Activated CD4-positive, alpha-beta T cell treated with anti-CD3 and anti-CD28 coated beads, Interleukin-2, amount 50 U/mL, for 4 hours (primary cell): ENCODE measurements around the gene SENP7.
"Not testable (repeated sequence)": the region's sequence is repeated elsewhere in the genome, so short reads cannot be mapped to it uniquely, and the experiment has no call there.

ENCODE experiments used
- DNase-seq, 2 experiments: peaks; one replicate each; pipeline ENCODE4 v3.0.0-alpha.2; 2020

The SENP7 gene

DNA sequence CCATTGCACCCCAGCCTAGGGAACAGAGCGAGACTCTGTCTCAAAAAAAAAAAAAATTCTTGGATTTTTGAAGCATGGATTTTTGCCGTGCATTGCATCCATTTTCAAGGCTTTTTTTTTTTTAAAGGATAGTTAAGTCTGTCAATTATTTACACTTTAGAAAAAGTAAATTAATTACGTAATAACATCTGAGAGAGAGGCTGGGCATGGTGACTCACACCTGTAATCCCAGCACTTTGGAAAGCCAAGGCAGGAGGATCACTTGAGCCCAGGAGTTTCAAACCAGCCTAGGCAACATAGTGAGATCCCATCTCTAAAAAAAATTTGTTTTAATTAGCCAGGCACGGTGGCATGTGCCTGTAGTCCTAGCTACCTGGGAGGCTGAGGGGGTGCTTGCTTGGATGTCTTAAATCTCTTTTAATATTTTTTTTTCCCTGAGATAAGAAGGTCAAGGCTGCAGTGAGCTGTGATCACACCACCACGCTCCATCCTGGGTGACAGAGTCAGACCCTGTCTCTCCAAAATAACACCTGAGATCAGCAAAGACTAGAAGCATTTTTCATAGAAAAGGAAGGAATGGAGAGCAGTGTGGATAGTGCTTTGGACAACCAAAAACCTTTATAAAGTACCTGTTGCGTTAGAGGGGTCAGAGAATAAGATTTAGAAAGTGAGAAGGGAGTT, 6.8 kb upstream of the SENP7 start:
- DNase-seq = no peak

DNA sequence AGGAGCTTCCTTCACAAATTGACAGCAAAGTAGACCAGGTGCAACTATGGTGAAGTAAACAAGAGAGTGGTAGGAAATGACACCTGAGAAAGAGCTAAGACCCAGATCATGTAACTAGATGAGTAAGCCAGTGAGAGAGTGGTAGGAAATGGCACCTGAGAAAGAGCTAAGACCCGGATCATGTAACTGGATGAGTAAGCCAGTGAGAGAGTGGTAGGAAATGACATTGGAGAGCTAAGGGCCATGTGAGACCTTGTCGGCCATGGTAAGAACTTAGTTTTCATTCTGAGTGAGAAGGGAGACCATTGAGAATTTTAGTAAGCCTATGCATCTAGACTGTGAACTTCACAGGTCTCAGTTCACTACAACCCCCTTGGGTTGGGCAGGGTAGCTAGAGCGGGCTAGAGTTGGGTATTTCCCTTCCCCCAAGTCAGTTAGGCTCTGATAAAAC, 5.4 kb upstream of the SENP7 start:
- peak; percentile 17 to 21 for DNase-seq

DNA sequence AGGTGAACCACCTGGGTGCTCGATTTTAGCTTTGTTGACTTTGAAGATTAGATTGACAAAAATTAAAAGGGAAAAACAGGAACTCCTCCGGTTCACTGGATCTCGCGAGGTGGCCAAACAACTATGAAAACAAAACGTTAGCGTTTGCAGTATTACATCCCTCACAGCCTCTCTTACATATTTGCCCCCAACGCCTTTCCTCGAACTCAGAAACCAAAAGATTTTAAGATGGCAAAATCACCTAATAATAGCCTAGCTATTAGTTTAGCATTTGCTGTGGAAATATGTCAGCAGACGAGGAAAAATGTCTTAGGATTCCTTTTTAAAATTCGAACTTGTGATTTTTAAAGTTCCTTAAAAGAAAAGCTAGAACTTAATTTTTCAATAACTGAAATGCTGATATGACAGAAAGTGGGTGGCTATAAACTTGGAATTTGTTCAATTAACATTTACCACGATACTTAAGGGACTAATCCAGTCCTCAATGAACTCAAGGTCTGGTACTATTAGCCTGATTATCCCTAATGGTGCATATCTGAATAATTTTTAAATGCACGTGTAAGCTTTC, 491 bp upstream of the SENP7 start:
- DNase-seq = no peak

DNA sequence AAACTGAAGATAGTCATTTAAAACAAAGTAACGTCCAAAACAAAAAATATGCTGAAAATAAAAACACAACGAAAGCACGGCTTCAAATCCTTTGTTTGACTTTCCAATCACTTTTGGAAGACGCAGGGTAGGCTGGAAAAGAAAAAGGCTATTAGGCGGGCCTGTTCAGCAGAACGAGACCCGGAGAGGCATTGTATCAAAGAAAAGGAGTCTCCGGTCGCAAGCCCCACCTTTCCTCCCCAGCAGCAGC, 691 bp downstream of the SENP7 start:
- peak in 1 of 2 experiments; percentile 14 for DNase-seq

DNA sequence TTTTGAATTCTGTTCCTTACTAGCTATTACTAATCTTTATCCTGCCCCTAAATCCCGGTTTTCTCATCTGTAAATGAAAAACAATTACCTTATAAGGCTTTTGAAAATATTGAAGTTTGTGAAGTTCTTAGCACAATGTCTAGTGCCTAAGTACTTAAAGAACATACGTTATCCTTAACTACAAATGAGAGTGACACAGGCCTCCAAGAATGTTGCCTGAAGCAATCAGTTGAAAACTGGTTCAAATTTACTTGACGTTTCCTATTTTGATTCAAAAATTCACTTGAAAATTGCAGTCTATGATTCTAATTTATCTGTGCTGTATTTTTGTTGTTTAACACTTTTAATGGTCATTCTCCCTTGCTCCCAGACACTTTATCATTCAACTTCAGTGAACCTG, 3.2 kb downstream of the SENP7 start:
- DNase-seq = no peak

DNA sequence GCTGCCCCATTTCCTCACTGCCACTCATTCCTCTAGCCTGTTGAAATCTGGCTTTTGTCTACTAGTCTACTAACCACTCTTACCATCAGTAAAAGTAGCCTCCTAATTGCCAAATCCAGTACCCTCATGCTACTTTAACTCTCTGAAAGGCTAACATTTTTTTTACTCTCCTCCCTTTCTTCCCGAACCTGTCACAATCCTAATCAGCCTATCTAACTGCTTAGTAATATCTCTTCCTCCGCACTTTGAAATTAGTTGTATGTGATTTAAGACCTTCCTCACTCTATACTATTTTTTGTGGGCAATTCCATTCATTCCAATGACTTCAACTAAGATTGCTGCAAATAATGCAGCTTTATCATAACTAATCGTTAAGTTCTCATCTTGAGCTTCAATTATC, 3.7 kb downstream of the SENP7 start:
- DNase-seq = no peak

DNA sequence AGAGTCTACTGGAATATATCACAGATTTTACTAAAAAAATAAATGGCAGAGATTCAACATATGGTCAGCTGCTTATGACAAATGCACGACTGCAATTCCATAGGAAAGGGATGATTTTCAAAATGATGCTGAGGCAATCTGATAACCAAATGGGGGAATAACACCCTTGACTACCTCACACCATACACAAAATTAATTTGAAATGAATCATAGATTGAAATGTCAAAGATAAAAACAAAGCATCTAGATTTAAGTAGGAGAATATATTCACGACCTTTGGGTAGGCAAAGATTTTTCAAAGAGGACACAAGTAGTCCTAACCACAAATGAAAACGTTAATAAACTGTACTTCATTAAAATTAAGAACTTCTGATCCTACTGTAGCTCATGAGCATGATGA, 11.2 kb downstream of the SENP7 start:
- no peak for DNase-seq

DNA sequence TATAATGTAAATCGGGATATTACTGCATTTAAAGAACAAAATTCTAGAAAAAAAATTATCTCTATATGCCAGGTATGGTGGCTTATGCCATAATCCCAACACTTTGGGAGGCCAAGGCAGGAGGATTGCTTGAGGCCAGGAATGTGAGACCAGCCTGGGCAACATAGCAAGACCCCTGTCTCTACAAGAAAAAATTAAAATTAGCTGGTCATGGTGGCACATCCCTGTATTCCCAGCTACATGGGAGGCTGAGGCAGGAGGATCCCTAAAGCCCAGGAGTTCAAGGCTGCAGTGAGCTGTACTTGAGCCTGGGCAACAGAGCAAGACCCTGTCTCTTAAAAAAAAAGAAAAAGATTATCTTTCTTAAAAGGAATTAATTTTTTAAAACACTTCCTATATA, 12.8 kb downstream of the SENP7 start:
- no peak for DNase-seq

DNA sequence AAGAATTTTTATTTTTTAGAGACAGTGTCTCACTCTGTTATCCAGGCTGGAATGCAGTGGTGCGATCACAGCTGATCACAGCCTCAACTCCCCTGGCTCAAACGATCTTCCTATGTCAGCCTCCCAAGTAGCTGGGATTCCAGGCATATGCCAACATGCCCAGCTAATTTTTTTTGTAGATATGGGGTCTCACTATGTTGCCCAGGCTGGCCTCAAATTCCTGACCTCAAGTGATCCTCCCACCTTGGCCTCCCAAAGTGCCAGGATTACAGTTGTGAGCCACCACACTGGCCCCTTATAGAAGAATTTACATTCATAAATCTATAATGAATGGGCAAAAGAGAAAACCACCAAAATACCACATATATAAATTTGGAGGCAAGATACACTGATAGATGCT, 15.2 kb downstream of the SENP7 start:
- DNase-seq = no peak

DNA sequence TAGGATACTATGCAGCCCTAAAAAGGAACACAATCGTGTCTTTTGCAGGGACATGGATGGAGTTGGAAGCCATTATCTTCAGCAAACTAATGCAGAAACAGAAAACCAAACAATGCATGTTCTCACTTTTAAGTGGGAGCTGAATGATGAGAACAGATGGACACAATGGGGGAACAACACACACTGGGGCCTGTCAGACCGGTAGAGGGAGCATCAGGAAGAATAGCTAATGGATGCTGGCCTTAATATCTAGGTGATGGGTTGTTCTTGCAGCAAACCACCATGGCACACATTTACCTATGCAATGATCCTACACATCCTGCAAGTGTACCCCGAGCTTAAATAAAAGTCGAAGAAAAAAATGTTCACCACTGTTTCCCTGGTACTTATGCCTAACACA, 17.5 kb downstream of the SENP7 start:
- no peak for DNase-seq

DNA sequence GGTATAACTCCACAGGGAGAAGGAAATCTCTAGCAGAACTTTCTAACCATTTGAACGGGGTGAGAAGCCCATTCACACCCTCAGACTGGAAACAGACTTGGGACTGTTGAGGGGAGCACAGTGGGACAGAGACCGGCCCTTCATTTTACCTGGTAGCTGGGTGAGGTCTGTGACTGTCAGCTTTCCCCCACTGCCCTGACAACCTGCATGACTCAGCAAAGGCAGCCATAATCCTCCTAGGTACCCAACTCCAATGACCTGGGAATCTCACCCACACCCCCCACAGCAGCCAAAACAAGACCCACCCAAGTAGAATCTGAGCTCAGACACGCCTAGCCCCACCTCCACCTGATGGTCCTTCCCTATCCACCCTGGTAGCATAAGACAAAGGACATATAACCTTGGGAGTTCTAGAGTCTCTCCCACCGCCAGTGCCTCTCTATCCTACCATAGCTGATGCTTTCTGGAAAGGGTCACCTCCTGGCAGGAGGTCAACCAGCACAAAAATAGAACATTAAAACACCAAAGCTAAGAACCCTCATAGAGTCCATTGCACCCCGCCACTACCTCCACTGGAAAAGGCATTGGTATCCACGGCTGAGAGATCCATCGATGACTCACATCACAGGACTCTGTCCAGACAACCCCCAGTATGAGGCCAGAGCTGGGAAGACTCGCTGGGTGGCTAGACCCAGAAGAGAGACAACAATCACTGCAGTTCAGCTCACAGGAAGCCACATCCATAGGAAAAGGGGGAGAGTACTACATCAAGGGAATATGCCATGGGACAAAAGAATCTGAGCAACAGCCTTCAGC, 28.0 kb downstream of the SENP7 start:
- DNase-seq = no peak

DNA sequence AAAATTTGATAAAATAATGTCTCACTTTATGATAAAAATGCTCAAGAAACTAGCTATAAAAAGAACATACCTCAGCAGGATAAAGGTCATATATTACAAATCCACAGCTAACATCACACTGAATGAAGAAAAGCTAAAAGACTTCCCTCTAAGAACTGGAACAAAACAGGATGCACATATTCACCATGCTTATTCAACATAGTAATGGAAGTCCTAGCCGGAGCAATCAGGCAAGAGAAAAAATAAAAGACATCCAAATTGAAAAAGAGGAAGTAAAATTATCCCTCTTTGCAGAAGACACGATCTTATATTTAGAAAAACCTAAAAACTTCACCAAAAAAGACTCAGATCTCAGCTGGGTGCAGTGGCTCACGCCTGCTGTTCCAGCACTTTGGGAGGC, 34.0 kb downstream of the SENP7 start:
- DNase-seq = no peak

DNA sequence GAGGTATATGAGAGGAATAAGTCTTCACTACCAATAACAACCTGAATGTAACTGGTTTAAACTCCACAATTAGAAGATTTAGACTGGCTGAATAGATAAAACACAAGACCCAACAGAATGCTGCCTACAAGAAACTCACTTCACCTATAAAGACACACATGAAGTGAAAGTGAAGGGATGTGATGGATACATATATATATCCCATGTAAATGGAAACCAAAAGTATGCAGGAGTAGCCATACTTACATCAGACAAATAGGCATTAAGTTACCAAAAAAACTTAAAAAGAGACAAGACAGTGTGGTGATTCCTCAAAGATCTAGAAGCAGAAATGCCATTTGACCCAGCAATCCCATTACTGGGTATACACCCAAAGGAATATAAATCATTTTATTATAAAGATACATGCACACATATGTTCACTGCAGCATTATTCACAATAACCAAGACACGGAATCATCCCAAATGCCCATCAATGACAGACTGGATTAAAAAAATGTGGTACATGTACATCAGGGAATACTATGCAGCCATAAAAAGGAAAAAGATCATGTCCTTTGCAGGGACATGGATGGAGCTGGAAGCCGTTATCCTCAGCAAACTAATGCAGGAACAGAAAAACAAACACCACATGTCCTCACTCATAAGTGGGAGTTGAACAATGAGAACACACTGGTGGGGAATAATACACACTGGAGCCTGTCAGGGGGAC, 38.0 kb downstream of the SENP7 start:
- DNase-seq = not testable (repeated sequence)

DNA sequence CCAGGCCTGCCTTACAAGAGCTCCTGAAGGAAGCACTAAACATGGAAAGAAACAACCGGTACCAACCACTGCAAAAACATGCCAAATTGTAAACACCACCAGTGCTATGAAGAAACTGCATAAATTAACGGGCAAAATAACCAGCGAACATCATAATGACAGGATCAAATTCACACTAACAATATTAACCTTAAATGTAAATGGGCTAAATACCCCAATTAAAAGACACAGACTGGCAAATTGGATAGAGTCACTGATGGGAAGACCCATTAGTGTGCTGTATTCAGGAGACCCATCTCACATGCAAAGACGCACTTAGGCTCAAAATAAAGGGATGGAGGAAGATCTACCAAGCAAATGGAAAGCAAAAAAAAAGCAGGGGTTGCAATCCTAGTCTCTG, 44.3 kb downstream of the SENP7 start:
- DNase-seq = not testable (repeated sequence)

DNA sequence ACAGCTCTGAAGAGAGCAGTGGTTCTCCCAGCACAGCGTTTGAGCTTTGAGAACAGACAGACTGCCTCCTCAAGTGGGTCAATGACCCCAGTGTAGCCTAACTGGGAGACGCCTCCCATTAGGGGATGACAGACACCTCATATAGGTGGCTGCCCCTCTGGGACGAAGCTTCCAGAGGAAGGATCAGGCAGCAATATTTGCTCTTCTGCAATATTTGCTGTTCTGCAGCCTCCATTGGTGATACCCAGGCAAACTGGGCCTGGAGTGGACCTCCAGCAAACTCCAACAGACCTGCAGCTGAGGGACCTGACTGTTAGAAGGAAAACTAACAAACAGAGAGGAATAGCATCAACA, 45.7 kb downstream of the SENP7 start:
- DNase-seq = not testable (repeated sequence)

DNA sequence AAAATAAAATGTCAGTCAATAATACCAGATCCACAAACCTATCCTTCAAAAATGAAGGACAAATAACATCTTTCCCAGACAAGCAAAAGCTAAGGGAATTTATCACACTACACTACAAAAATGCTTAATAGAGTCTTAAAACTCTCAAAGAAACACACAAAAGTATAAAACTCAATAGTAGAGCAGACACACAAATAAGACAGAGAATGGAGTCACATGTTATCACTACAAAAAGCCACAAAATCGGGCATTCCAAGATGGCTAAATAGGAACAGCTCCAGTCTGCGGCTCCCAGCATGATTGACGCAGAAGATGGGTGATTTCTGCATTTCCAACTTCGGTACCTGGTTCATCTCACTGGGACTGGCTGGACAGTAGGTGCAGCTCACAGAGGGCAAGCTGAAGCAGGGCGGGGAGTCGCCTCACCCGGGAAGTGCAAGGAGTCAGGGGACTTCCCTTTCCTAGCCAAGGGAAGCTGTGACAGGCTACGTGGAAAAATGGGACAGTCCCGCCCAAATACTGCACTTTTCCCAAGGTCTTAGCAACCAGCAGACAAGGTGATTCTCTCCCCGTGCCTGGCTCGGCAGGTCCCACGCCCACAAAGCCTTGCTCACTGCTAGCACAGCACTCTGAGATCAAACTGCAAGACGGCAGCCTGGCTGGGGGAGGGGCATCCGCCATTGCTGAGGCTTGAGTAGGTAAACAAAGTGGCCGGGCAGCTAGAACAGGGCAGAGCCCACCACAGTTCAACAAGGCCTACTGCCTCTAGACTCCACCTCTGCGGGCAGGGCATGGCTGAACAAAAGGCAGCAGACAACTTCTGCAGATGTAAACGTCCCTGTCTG, 46.3 kb downstream of the SENP7 start:
- no peak for DNase-seq

DNA sequence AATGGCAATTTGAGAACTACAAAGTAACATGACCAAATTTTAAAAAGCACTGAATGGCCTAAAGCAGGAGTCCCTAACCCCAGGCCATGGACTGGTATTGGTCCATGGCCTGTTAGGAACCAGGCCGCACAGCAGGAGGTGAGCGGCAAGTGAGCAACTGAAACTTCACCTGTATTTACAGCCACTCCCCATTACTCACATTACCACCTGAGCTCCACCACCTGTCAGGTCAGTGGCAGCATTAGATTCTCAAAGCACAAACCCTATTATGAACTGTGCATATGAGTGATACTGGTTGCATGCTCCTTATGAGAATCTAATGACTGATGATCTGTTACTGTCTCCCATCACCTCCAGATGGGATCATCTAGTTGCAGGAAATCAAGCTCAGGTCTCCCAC, 48.8 kb downstream of the SENP7 start:
- DNase-seq = no peak

DNA sequence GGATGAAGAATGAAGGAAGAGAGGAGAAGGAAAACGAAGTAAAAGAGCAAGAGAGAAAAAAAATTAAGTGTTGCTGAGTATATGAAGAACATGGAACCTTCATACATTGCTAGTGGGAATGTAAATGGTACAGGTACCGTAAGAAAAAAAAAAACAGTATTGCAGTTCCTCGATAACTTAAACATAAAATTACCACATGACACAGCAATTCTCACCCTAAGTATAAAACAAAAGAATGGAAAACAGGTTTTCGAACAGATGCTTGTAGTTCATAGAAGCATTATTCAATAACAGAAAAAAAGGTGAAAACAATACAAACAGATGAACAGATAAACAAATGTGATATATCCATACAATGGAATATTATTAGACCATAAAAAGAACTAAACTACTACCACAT, 51.6 kb downstream of the SENP7 start:
- no peak for DNase-seq

DNA sequence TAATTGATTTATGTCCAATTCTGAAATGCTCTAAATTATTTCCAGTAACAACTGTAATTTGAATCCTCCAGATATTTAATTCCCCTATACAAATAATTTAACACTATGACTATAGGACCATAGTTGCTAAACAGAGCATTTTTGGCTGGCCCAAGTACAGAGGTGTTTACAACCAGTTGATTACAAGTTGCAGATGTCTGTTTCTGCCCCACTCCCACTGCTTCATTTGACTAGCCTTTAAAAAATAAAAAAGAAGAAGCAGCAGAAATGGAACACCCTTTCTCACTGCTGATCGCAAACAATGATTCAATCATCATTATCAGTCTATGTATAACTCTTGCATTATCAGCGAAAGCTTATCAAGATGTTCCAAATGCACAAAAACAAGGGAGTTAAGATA, 54.6 kb downstream of the SENP7 start:
- DNase-seq = no peak

DNA sequence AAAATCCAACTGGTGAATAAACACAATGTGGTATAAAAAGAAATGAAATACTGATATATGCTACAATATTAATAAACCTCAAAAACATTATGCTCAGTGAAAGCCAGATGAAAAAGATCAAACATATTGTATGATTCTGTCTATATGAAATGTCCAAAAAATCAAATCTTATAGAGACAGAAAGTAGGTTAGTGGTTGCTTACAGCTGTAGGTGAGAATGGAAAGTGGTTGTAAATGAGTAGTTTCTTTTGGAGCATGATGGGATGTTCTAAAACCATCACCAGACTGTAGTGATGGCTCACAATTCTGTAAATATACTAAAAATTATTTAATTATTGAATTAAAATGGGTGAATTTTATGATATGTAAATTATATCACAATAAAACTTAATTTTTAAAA, 58.4 kb downstream of the SENP7 start:
- DNase-seq = no peak

DNA sequence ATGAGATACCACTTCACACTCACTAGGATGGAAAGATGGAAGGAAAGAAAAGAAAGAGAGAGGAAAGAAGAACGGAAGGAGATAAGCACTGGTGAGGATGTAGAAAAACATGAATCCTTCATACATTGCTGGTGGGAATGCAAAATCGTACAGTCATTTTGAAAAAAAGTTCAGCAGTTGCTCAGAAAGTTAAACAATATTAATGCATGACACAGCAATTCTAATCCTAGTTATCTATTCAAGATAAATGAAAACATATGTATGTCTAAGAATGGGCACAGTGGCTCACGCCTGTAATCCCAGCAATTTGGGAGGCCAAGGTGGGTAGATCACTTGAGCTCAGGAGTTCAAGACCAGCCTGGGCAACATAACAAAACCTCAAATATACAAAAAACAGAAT, 59.1 kb downstream of the SENP7 start:
- DNase-seq = no peak

DNA sequence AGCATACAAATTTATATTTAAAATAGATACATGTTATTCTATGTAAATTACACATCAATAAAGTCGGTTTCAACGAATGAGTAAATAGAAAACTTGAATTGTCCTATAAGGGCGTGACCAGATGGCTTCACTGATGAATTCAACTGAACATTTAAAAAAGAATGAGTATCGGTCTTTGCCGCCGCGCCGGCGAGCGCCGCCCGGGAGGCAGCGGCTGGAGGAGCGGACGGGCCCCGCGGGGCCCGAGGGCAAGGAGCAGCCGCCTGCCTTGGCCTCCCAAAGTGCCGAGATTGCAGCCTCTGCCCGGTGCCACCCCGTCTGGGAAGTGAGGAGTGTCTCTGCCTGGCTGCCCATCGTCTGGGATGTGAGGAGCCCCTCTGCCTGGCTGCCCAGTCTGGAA, 74.4 kb downstream of the SENP7 start:
- not testable (repeated sequence) for DNase-seq

DNA sequence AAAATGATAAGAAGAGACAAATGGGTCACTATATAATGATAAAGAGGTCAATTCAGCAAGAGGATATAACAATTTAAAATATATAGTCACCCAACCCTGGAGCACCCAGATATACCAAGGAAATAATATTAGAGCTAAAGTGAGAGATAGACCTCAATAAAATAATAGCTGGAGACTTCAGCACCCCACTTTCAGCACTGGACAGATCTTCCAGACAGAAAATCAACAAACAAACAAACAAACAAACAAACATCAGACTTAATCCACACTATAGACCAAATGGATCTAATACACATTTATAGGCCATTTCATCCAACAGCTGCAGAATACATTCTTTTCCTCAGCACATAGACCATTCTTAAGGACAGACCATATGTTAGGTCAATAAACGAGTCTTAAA, 79.4 kb downstream of the SENP7 start:
- no peak for DNase-seq
